ENCODE results near the gene TNS4. TPM values are rescaled to one million over a fixed set of nuclear protein-coding genes. Genes with fewer than 3 reads are reported as not detected.
A peak's percentile ranks its signal among the peaks of the same experiment; 100 is the strongest.

The TNS4 gene
- total RNA-seq, 1 experiment from 2014 or later, result 0.59 TPM

- Histone ChIP-seq H2AK5ac (ENCODE audit: insufficient read length, low read length) (no peak overlapping the region), H3K27me3 (ENCODE audit: insufficient read depth, low read length) (no peaks in the 10 kb centered on the region), H3K79me1 (ENCODE audit: insufficient read depth, low read depth, low read length, poor library complexity, severe bottlenecking) (no peaks in the 10 kb centered on the region), H2BK5ac (ENCODE audit: insufficient read length, low read length) (no peak overlapping the region), H4K5ac (ENCODE audit: insufficient read length, low read depth, low read length) (no peak overlapping the region), H3T11ph (ENCODE audit: low read length) (no peak overlapping the region), H4K91ac (ENCODE audit: insufficient read length, low read depth, low read length) (no peak overlapping the region), H3K4ac (ENCODE audit: low read depth, low read length) (no peak overlapping the region), H3K23ac (ENCODE audit: insufficient read length, low read depth, low read length) (no peak overlapping the region), H3K27ac (ENCODE audit: insufficient read length, low read depth, low read length) (no peak overlapping the region), H3K23me2 (ENCODE audit: insufficient read length, low read depth, low read length, poor library complexity, severe bottlenecking) (no peaks in the 10 kb centered on the region), H2BK20ac (ENCODE audit: low read depth, low read length, poor library complexity, severe bottlenecking) (no peak overlapping the region), H3K18ac (ENCODE audit: insufficient read length, low read depth, low read length) (no peak overlapping the region), H3K79me2 (ENCODE audit: insufficient read depth, low read length) (no peaks in the 10 kb centered on the region), H3K56ac (ENCODE audit: insufficient read length, low read depth, low read length) (no peak overlapping the region), H3K4me2 (ENCODE audit: insufficient read depth, insufficient read length, low read length) (no peak overlapping the region), H3K4me1 (ENCODE audit: insufficient read depth, low read length) (peaks cover 2% of the 10 kb centered on the region; the same call in 1 of the 2 replicates), H4K8ac (replicated peaks; ENCODE audit: insufficient read length, low read depth, low read length) (no peak overlapping the region), H3K14ac (ENCODE audit: insufficient read depth, low read length) (no peak overlapping the region), H4K20me1 (ENCODE audit: control insufficient read depth, insufficient read depth, insufficient read length) (no peaks in the 10 kb centered on the region), H3K9ac (ENCODE audit: extremely low read depth, insufficient read length, low read length) (no peak overlapping the region), H2BK15ac (ENCODE audit: low read depth, low read length) (no peak overlapping the region), H3K9me3 (ENCODE audit: control insufficient read depth, low read depth, low read length) (no peaks in the 10 kb centered on the region), H2BK12ac (ENCODE audit: insufficient read length, low read depth, low read length) (no peak overlapping the region), H2AFZ (ENCODE audit: low read length) (no peak overlapping the region), H2BK120ac (ENCODE audit: low read depth, low read length, poor library complexity, severe bottlenecking) (no peak overlapping the region)
- Mint-ChIP-seq H3K4me1 (peaks cover 42 to 48% of the 10 kb centered on the region in 2 experiments), H3K9me3 (peaks cover 3% of the 10 kb centered on the region in 2 experiments; a peak in 1 of 5 replicates), H3K27ac (peak overlapping the region in 1 of 3 experiments; percentile 34; a peak in 2 of 7 replicates), H3K27me3 (ENCODE audit: low read depth) (peaks cover 3% of the 10 kb centered on the region; the same call in 1 of the 2 replicates), H3K4me3 (peak overlapping the region in 1 of 2 experiments; percentile 28; a peak in 1 of 5 replicates), H3K36me3 (ENCODE audit: insufficient read depth in 1 of 3, low read depth in 3 of 3) (peaks cover 0 to under 1% (median 0%) of the 10 kb centered on the region in 3 experiments; a peak in 1 of 7 replicates)
- no CpG with 5 or more reads among the region's 11 CpGs for WGBS (ENCODE audit: extremely low coverage, insufficient read length, low lambda C conversion rate)
- TF ChIP-seq CTCF (conservative IDR thresholded peaks at IDR 0.05), result no peak
- no peak for DNase-seq
Measured at GRCh38 chr17:40466298-40466971, 35.0 kb downstream of the TNS4 start.
